GM21786 (cell line): ENCODE measurements around the gene FAM72D.
"Not testable (repeated sequence)": the region's sequence is repeated elsewhere in the genome, so short reads cannot be mapped to it uniquely, and the experiment has no call there.

Experiments
- ATAC-seq: cut with Tn5 transposase; IDR thresholded peaks from one replicate; pipeline ENCODE4 v1.9.1; 2021; ENCODE audit not compliant: unreplicated experiment

FAM72D gene

GRCh38 chr1:145144264-145144913, 48.6 kb downstream of the FAM72D start:
- ATAC-seq = not testable (repeated sequence)

- not testable (repeated sequence) for ATAC-seq
Observed at GRCh38 chr1:145146308-145146707, 50.5 kb downstream of the FAM72D start.

GRCh38 chr1:145147172-145147571, 51.4 kb downstream of the FAM72D start:
- not testable (repeated sequence) for ATAC-seq

GRCh38 chr1:145155421-145155820, 59.6 kb downstream of the FAM72D start:
- not testable (repeated sequence) for ATAC-seq

GRCh38 chr1:145155873-145156272, 60.1 kb downstream of the FAM72D start:
- ATAC-seq = not testable (repeated sequence)

GRCh38 chr1:145156891-145157610, 61.3 kb downstream of the FAM72D start:
- ATAC-seq = peak; percentile 50

- ATAC-seq = not testable (repeated sequence)
Observed at GRCh38 chr1:145157715-145158114, 61.9 kb downstream of the FAM72D start.

- ATAC-seq = not testable (repeated sequence)
Observed at GRCh38 chr1:145161046-145161752, 65.4 kb downstream of the FAM72D start.
